ENCODE measurements around the gene IMPACT. TPM values are rescaled to one million over a fixed set of nuclear protein-coding genes. Genes with fewer than 3 reads are reported as not detected.

The IMPACT gene
- total RNA-seq, 1 donor from 2014 or later = 17.7 TPM

DNA sequence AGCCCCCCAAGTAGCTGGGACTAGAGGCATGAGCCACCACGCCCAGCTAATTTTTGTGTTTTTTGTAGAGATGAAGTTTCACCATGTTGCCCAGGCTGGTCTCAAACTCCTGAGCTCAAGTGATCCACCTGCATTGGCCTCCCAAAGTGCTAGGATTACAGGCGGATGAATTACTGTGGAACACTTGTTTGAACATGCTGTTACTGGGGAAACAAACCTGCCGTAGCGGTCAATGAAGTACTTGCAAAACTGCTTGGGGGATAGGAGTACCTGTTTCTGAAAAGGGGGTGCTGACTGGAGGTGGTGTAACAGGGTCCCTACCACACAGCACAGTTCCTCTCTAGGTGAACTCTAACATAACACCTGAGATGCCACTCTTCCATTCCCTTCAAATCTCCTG is 5.9 kb upstream of the IMPACT start:
- DNase-seq (ENCODE audit: low read depth in 2 of 2) = no peak

DNA sequence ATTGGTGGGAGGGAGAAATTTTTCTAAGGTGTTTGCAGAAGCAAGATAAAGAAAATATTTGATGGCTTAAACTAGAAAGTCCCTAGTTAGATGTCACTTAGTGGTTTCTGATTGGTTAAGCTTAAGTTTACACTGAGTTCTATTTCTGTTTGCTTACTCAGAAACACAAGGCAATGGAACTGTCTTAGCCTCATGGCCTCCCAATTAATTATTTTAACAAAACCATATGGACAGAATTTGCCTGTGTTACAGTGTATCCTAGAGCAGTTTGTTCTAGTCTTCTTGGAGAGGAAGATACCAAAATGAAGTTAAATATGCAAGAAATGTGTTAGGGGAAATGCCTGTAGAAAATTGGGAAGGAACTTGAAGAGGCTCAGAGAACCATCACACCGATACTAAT is 4.6 kb upstream of the IMPACT start:
- no peak for DNase-seq (ENCODE audit: low read depth in 2 of 2)

DNA sequence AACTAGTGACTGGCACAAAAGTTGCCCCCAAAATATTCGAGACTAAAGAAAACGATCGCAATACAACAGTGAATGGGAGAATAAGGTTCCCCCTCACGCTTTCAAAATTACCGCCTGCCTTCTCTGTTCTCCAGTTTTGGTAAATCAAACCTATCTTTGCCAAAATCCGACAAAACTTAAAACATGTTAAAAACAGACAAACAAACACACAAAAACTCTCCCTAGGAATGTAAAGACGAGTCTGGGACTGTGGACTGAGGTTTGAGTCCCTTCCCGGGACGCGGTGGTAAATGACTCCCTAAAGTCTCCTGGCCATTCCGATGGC is 435 bp upstream of the IMPACT start:
- no peak for DNase-seq (ENCODE audit: low read depth in 2 of 2)

DNA sequence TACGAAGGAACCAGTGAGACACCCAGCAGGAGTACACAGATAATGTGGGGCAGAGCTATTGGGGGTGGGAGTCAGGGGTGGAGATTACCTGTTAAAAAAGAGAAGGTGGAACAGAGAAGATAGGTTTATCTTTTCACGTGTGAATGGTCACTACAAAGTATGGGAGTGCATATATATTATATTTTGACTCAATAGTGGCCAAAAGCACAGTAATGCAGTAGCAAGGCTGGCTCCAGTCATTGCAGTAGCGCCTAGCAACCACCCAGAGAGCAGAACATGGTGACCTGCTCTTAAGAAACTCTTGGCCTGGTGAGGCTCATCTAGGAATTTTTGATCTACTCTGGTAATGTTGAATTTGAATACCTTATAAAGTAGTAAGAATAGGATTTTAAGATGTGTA is 1.0 kb downstream of the IMPACT start:
- peak; percentile 9 to 20 for DNase-seq (ENCODE audit: low read depth in 2 of 2)

DNA sequence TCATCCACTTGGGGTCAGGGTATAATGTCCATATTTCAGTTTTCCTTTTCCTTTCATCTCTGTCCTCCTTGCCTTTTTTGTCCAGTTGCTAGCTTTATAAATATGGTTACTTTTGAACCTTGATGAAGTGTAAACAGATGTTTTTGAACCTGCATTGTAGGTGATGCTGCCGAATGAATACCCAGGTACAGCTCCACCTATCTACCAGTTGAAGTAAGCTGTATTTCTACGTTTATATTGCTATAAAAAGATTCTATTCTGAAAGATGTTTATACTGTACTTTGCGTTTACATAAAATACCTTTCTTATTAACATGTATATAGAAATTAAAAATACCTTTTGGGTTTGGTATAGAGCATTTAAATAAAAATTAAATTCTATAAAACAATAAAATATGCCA is 2.2 kb downstream of the IMPACT start:
- DNase-seq (ENCODE audit: low read depth in 2 of 2) = no peak

DNA sequence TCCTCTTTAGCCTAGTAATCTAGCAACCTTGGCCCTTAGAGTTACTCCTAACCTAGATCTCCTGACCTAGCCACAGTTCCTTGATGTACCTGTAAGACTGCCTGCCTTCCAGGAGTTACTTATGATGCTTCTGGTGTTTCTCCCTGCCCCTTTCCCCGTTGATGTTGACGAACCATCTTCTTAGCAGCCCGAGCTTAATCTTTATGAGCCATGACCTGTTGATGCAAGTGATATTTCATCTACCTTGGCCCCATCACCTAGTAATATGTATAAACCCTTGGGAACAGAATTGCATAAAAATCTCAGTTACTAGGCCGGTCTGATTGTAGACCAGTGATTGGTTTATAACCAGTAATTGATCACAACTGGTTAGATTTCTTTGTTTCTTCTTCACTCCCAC is 2.7 kb downstream of the IMPACT start:
- DNase-seq (ENCODE audit: low read depth in 2 of 2) = no peak

DNA sequence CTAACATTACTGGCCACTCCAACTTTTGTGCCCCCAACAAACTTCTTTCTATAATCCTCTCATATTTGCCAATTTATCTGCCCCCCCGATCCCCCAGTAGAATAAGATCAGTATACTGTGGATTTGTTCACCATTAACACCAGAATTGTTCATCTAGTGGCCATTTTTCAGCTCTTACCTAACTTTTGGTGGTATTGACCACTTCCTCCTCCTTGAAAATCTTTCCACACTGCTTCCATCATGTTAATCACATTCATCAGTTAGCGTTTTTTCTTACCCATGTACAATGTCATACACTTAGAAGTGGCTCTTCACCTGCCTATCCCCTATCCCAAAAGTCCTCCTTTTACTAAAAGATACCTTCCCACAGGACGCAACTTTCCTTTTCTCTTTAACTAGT is 6.1 kb downstream of the IMPACT start:
- DNase-seq (ENCODE audit: low read depth in 2 of 2) = no peak

DNA sequence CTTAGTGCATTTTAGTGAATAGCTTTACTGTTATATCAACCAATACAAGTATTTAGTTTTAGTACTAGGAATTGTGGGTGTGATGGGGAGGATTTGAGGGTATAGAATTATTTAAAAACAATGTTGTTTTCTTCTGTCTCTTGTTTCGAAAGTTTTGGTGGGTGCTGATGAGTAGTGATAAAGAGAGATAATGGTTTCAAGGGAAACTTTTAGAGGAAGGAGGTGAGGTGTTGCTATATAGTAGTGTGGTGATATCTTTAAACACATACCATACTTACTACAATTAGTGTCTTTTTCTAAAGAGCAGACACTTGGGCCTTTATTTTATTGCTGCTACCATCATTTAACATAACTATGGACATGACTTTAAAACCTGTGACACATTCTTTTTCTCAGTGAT is 10.5 kb downstream of the IMPACT start:
- DNase-seq (ENCODE audit: low read depth in 2 of 2) = no peak

DNA sequence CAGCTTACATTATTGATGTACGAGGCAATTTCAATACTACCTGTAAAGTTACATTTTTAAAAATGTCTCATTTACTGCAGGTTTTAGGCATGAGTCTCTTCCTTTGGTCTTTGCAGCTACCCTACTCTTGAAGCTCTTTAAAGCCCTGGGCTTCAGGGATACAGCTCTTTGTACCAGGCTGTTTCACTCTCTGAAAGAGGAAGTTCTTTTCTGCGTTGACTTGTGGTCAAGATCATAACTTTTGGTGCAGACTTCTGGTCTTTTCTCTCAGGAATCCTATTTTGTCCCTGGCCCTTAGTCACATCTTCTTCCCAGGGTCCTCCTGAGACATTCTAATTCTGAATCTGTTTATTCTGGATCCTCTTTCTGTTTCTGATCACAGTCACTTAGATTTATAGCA is 17.4 kb downstream of the IMPACT start:
- DNase-seq (ENCODE audit: low read depth in 2 of 2) = no peak

DNA sequence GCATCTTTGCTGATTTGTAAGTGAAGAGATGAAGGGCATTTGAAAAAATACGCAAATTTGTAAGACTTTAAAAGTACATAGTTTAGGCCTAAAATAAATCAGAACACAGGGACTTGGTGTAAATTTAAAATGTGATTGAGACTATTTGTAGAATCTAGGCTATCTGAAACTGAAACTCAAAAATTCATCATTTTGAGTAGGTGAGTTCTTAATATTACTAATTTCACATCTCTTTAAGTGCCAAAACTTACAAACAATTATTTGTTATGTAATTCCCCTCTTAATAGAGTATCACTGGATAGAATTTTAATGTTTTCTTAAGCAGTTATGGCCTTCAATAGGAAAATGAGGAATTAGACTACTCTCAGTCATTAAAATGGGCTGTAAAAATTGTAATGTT is 20.0 kb downstream of the IMPACT start:
- DNase-seq (ENCODE audit: low read depth in 2 of 2) = no peak

DNA sequence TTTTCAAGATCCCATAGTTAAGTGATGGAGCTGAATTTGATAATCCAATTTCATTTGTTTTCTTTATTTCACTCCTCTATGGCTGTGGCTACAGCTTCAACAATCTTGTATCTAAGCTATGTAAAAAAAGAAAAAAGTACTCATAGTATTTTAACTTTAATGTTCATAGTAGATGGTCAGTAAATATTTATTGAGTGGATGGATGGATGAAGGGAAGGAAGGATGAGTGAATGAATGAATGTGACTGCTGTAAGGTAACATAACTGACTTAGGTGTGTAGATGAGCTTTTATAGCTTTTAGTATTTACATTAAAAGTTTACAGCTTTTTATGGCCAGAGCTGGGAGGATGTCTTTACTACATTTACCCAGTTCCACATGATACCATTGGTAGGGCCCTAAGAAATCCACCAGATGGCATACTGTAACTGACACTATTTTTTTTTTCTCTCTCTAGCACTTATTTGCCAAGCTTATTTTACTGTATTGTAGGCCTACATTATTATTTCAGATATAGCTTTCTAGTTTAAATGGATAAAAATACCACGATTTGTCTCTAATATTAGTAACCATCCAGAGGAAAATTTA is 20.6 kb downstream of the IMPACT start:
- DNase-seq (ENCODE audit: low read depth in 2 of 2) = no peak

DNA sequence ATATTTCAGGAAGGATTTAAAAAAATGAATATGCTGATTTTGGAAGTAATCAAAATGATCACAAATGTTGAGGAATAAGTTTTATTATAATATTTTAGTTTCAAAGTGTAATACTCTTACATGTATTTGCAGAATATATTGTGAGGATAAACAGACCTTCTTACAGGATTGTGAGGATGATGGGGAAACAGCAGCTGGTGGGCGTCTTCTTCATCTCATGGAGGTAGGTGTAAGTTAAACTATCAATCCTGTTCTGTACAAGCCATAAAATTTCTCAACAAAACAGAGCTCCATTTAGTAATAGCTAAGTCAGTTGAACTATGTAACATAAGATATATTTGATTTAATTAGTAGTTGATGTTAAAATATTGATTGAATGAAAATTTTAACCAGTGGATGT is 21.5 kb downstream of the IMPACT start:
- DNase-seq (ENCODE audit: low read depth in 2 of 2) = no peak

DNA sequence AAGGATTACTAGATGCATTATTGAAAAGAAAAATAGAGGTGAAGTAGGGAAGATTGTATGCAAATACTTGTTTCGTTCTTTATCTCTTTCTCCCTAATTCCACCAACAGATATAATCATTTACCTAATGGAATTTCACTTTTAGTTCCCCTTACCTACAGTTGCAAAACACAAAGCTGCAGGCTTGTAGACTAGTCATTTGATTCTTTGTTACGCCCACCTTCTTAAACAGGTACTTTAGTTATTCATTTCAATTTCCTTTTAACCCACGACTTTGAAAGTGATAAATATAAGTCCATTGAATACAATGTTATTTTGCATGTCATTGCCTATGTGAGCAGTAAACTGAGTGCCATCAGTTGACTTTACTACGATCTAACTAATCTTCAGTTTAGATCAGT is 30.1 kb downstream of the IMPACT start:
- no peak for DNase-seq (ENCODE audit: low read depth in 2 of 2)

DNA sequence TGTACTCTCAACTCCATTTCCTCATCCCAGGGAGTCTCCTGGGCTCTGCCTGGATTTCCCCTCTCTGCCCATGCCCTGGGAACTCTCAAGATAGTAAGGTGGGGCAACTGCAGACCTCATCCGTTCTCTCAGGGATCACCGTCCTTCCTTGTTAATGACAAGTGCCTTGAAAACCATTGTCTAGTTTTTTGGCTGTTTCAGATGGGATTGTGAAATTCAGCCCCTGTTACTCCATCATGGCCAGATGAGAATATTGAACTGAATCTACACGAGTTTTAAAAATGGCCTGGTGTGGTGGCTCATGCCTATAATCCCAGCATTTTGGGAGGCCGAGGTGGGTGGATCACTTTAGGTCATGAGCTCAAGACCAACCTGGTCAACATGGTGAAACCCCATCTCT is 33.3 kb downstream of the IMPACT start:
- DNase-seq (ENCODE audit: low read depth in 2 of 2) = no peak

DNA sequence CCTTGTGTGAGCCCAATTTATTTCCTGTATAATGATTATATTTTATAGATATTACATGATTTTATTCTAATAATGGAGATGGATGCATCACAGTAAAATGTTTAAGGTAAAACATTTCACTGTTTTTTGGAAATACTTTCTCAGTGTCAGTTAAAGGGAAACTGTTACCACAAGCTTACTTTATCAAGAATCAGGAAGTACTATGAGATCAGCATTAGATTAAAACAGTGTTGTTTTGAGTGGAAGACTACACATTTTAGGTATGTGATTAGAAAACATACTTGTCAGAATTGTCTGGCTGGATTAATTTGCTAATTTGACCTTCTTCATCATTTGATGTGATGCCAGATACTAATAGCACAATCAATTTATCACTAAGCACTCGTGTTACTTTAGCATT is 33.9 kb downstream of the IMPACT start, which contains the start of gene HRH4:
Gene HRH4 (plus strand): TSS at position 250 of the 400 bp plus-strand sequence. CDS start 92 bp downstream, at position 342.
- no peak for DNase-seq (ENCODE audit: low read depth in 2 of 2)

DNA sequence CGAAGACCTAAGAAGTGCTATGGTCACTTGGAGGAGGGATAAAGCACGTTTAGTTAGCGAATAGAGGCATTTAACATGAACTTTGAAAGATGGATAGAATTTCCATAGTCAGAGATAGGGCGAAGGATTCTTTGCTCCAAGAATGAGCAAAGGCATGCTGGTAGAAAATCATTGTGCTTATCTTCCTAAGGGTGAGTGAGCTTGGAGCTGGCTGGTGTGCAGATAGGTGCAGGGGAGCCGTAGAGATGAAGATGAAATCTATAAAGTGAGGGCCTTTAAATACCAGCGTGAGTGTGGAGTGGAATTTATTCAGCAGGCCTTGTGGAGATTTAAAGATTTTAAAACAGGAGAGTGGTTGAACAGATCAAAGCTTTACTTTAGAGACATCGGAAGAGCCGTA is 35.5 kb downstream of the IMPACT start:
- DNase-seq (ENCODE audit: low read depth in 2 of 2) = no peak

DNA sequence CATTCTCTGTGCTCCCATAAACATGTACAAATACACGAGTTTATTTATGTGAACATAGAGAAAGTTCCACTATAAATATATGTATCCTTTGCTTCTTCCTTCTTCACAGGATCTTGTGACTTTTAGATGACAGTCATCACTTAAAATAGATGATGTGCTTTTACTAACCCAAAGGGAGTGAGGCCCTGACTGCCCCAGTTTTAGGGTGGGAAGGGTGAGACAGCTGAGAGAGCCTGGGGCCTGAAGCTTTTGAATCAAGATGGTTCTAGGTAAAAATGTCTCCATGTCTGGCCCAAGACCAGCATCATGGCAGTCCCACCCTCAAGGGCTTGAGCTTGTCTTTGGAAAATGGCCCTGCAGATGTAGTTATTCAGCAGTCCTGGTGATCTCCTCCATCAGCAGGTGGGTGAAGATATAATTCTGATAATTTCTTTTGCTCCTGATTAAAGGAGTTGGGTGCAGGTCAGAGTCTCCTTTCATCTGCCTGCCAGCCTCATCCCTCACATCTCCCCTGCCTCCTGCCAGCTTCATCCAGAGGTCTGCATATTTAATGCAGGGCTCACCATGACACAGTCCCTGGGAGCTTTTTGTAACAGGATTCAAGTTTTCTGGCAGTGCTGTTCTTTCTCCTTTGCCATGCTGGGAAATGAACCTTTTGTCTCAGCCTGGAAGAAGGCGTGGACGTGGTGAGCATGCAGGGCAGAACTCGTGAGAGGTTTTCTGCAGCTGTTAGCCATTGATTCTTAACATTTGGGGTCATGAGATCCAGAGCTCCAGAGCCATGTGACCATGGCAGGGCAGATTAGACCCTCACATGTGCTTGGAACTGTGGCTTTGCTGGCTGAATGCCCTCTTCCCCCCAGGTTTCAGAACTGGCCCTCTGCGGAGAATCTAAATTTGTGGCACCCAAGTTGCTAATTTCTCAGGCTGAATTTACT is 36.6 kb downstream of the IMPACT start:
- DNase-seq (ENCODE audit: low read depth in 2 of 2) = no peak

DNA sequence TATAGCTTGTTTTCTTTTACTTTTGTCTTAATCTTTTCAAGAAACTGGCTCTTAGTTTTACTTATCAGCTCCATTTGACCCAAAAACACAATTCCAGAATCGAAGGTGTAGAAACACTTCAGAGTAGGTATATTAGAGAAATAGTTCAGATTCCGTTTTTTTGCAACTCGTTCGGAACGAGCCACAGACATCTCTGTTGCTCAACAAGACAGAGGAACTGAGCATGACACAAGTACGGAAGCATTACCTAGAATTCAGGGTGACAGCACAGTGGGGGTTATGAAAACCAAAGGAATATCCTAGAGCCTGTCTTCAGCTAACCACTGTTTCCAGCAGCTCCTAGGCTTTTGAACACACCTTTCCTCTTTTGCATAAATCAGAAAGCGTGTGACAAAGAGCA is 39.0 kb downstream of the IMPACT start:
- DNase-seq (ENCODE audit: low read depth in 2 of 2) = no peak

DNA sequence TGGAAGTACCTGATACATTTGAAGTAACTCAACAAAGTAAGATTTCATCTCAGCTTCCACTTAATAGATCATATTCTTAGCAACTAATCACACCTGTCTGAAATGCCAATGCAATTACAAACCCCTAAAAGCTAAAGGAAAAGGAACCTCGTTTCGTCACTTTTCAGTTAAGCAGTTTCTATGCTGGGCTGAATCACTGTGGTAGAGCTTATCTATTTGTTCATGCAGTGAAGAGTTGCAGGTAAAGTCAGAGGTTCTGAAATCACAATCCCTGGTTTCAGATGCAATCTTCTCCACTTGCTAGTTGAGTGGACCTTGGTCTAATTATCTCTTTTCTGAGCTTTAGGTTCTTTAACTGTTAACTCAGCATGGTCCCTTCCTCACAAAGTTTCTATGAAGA is 40.3 kb downstream of the IMPACT start:
- no peak for DNase-seq (ENCODE audit: low read depth in 2 of 2)

DNA sequence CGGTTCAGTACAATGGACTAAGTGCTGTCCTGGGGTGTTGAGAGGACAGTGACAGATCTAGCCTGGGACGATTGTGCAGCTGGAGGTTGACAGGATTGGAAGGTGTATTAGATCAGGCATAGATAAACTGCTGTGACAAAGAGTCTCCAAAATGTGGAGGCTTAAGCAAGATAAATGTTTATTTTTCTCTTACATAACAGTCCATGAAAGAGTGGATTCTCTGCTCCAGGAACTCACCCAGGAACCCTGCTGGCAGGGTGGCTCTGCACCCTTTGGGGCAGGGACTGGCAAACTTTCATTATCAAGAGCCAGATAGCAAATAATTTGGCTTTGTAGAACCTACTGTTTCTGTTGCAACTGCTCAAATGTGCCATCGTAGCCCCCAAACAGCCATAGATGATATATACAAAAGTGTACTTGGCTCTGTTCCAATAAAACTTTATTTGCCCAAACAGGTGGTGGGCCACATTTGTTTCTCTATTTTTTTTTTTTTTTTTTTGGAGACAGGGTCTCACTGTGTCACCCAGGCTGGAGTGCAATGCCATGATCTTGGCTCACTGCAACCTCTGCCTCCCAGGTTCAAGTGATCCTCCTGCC is 43.6 kb downstream of the IMPACT start:
- DNase-seq (ENCODE audit: low read depth in 2 of 2) = no peak

DNA sequence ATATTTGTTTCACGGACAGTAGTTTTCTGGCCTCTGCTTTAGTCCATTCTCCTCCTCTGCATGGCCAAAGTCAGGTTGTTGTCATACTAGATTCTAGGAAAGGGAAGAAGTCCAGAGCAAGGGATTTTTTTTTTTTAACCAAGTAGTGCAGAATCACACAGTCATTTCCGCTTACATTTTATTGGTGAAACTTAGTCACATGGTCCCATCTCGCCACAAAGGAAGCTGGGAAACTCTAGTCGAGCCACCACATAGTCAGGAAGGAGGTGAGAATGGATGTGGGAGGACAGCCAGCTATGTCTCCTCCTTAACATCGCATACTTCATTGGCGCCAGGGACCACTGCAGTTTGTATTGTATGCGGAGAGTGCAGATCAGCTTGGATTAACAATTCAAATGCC is 44.3 kb downstream of the IMPACT start:
- no peak for DNase-seq (ENCODE audit: low read depth in 2 of 2)

DNA sequence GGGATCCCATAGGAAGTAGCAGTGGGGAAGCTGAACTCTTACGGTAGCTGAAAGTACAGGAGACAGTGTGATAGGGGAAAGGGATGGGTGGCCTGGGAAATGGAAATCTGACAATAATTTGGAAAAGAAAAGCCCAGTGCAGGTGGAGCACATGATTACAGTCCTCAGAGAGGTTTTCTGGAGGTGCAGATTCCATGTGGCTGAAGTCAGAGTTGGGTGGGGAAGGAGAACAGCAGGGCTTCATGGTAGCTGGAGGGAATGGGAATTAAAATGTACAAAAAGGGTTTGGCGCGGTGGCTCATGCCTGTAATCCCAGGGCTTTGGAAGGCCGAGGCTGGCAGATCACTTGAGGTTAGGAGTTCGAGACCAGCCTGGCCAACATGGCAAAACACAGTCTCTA is 46.1 kb downstream of the IMPACT start:
- DNase-seq (ENCODE audit: low read depth in 2 of 2) = no peak

DNA sequence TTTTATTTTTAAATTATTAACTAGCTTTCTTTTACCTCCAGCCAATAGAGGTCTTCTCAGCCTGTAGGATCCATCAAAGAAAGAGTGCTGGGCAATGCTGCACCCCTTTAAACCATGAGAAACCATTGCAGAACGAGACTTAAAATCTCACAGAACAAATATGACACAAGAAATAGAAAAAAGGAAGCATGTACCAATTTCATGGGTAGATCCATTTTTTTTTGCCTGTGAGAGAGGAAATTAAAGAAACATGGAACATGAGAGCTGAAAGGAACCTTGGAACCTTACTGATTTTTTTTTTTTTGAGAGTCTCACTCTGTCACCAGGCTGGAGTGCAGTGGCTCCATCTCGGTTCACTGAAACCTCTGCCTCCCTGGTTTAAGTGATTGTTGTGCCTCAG is 47.9 kb downstream of the IMPACT start:
- no peak for DNase-seq (ENCODE audit: low read depth in 2 of 2)
